Activated naive CD4-positive, alpha-beta T cell treated with Interleukin-2 at 50 U/mL for 16 hours (primary cell): ENCODE measurements around the gene SLC6A20.
"Not testable (repeated sequence)": the region's sequence is repeated elsewhere in the genome, so short reads cannot be mapped to it uniquely, and the experiment has no call there.

Experiments
- DNase-seq: peaks from one replicate; pipeline ENCODE4 v3.0.0-alpha.2; 2020

SLC6A20 gene

GRCh38 chr3:45754461-45754860, 41.9 kb downstream of the SLC6A20 start:
- no peak for DNase-seq

GRCh38 chr3:45753095-45753494, 43.2 kb downstream of the SLC6A20 start:
- DNase-seq: no peak

GRCh38 chr3:45751537-45752242, 44.6 kb downstream of the SLC6A20 start:
- no peak for DNase-seq

GRCh38 chr3:45749880-45750279, 46.5 kb downstream of the SLC6A20 start:
- DNase-seq: no peak

GRCh38 chr3:45749036-45749600, 47.2 kb downstream of the SLC6A20 start:
- DNase-seq: not testable (repeated sequence)

- no peak for DNase-seq
Observed at GRCh38 chr3:45748068-45748467, 48.3 kb downstream of the SLC6A20 start.

GRCh38 chr3:45746777-45747622, 49.3 kb downstream of the SLC6A20 start:
- DNase-seq: no peak

- no peak for DNase-seq
Observed at GRCh38 chr3:45746165-45746776, 50.1 kb downstream of the SLC6A20 start.

GRCh38 chr3:45742461-45743089, 53.8 kb downstream of the SLC6A20 start:
- no peak for DNase-seq

GRCh38 chr3:45741742-45742460, 54.4 kb downstream of the SLC6A20 start:
- DNase-seq: no peak

GRCh38 chr3:45741247-45741646, 55.1 kb downstream of the SLC6A20 start:
- DNase-seq: no peak

- no peak for DNase-seq
Observed at GRCh38 chr3:45739991-45740390, 56.3 kb downstream of the SLC6A20 start.

GRCh38 chr3:45737234-45737633, 59.1 kb downstream of the SLC6A20 start:
- DNase-seq: no peak

GRCh38 chr3:45736707-45737106, 59.6 kb downstream of the SLC6A20 start:
- DNase-seq: no peak

- DNase-seq: no peak
Observed at GRCh38 chr3:45730409-45731154, 65.8 kb downstream of the SLC6A20 start.

GRCh38 chr3:45729614-45730013, 66.7 kb downstream of the SLC6A20 start:
- no peak for DNase-seq

- no peak for DNase-seq
Observed at GRCh38 chr3:45724911-45725310, 71.4 kb downstream of the SLC6A20 start.

- DNase-seq: no peak
Observed at GRCh38 chr3:45719655-45720487, 76.5 kb downstream of the SLC6A20 start.

GRCh38 chr3:45716790-45717336, 79.5 kb downstream of the SLC6A20 start:
- DNase-seq: no peak

GRCh38 chr3:45715945-45716344, 80.4 kb downstream of the SLC6A20 start:
- no peak for DNase-seq
